Measurements from ENCODE around the gene PBX4. TPM values are rescaled to one million over a fixed set of nuclear protein-coding genes. Genes with fewer than 3 reads are reported as not detected.

PBX4 gene
- total RNA-seq, 4 donors from 2014 or later: 1.6 to 4.0 (median 2.4) TPM

DNA sequence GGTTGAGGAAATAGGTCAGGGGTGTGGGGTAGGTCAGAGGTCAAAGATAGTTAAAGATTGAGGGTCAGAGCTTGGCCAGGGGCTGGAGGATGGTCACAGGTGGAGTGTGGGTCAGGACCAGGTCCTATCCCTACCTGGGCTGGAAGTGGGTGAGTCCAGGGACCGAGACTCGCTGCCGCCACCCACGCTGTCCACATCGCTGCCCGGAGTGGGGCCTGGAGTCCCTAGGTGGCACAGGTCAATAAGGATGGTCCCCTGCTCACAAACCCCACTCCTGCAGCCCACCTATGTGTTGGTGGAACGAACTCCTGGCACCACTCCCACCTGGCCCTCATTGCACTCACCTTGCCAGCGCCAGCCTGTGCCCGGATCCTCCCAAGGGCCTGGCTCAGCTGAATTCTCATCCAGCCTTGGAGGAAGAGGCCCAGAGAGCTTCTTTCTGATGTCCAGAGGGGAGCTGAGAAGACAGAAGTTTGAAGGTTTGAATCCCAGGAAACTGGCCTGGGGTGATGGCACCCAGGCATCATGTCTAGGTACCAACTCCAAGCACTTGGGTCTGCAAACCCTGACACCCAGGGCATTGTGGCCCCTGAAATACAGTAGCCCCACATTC lies 18.2 kb upstream of the PBX4 start:
- TF ChIP-seq, protein P1, sequence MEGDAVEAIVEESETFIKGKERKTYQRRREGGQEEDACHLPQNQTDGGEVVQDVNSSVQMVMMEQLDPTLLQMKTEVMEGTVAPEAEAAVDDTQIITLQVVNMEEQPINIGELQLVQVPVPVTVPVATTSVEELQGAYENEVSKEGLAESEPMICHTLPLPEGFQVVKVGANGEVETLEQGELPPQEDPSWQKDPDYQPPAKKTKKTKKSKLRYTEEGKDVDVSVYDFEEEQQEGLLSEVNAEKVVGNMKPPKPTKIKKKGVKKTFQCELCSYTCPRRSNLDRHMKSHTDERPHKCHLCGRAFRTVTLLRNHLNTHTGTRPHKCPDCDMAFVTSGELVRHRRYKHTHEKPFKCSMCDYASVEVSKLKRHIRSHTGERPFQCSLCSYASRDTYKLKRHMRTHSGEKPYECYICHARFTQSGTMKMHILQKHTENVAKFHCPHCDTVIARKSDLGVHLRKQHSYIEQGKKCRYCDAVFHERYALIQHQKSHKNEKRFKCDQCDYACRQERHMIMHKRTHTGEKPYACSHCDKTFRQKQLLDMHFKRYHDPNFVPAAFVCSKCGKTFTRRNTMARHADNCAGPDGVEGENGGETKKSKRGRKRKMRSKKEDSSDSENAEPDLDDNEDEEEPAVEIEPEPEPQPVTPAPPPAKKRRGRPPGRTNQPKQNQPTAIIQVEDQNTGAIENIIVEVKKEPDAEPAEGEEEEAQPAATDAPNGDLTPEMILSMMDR (IDR thresholded peaks at IDR 0.05; ENCODE audit: low read depth): no peak

DNA sequence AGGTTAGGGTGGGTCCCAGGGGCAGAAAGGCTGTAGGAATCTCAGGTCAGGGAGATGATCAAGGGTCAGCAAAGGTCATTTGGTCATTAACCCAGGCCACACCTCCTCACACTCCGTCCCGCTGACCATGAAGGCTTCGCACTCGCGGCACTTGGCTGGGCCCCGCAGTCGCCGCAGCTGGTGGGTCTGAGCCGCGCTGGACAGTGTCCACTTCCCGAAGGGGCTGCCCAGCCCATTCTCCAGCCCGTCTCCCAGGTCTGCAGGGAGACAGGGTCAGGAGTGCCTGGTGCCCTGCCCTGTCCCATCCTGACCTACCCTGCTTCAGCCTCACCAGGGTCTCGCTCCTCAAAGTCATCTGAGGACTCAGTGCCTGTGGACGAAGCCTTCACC lies 16.8 kb upstream of the PBX4 start:
- TF ChIP-seq, protein P1 (IDR thresholded peaks at IDR 0.05; ENCODE audit: low read depth): no peak

DNA sequence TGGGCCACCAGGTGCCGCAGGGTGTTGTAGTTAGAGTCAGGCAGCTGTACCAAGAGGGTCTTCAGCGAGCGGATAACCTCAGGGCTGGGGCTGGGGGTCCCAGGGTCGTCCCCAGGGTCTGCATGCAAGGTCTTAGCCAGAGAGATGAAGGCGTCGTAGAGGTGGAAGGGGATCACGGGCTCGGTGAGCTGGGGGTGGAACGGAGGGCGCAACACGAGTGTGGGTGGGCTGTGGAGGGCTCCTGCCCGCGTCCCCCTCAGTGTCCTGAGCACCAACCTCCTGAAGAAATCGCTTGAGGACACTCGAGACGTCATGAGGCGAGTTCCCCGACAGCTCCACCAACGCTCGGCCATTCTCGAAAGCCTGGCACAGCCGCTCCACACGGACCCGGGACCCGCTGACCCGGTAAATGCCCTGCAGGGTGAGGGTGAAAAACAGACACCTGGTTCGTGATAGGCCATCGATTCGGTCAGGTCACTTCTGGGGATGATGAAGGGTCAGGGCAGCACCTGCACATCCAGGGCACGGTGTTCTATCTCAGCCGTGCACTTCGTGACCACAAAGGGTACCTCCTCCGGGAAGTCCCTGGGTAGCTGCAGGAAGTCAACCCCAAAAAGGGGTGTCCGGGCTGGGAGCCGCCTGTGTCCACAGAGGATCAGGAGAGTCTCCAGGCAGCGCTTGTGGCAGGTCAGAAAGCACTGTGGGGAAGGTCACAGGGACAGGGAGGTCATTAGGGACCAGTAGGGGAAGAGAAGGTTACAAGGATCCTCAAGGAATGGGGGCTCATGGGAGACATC lies 16.2 kb upstream of the PBX4 start:
- TF ChIP-seq, protein P1 (IDR thresholded peaks at IDR 0.05; ENCODE audit: low read depth): no peak

DNA sequence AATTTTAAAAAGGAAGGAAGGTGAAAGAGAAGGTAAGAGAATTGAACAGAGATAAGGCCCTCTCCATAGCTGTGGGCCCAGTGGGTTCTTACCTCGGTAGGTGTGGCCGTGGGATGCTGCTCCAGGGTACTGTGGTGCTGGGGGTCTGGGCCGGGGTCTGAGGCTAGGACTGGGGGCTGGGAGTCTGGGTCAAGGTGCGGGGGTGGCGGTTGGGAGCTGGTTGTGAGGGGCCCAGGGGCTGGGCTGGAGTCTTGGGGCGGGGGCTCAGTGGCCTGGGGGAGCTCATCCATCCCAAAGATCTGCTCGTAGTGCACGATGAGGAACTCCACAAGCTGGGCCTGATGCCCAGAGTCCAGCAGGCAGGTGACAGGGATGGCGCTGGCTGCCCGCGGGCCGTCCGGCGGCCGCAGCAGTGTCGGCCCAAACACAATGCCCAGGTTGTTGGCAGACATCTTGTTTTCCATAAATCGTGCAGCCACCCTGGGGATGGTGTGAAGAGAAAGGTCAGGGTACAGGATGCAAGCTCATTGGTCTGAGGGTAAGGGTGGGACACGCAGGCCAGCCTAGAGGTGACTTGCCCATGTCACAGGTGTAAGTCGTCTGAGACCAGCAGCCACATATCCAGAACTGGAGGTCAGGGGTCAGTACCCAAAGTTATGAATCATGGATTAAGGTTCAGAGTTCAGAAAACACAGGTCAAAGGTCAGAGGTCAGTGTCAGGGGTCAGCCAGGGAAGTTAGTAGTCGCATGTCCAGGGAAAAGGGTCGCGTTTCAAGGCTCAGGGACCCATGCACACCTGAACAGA lies 15.4 kb upstream of the PBX4 start:
- TF ChIP-seq, protein P1 (IDR thresholded peaks at IDR 0.05; ENCODE audit: low read depth): no peak

DNA sequence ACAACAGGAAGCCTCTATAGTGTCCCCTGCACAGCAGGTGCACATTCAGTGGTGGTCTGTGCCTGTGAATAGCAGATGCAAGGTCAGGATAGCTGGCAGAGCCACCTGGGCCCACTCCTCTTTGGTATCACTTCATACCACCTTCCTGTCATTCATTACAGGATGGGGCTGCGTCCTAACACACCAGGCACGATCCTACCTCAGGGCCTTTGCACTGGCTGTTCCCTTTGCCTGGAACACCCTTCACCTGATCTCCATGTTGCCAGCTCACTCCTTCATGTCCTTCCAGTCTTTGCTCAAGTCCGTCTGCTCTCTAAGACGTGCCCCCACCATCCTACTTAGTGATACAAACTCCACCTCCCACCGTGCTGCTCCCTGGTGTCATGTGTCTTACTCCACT lies 14.2 kb upstream of the PBX4 start:
- TF ChIP-seq, protein P1 (IDR thresholded peaks at IDR 0.05; ENCODE audit: low read depth): no peak

DNA sequence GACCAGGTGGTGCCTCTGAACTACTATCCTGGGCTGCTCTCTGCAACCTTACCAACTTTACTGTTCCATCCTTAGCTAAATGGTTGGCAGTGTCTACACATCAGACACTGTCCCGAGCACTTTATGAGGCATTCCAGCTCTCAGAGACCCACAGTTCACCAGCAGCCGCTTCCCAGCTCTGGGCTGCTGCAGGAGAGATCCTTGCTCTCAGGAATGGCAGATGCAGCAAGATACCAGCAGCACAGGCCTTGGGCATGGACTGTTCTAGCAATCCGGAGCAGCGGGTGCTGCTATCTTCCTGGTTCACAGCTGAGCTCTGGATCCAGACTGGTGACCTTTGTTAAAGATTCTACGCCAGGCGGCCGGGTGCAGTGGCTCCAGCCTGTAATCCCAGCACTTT lies 12.9 kb upstream of the PBX4 start:
- TF ChIP-seq, protein P1 (IDR thresholded peaks at IDR 0.05; ENCODE audit: low read depth): no peak

DNA sequence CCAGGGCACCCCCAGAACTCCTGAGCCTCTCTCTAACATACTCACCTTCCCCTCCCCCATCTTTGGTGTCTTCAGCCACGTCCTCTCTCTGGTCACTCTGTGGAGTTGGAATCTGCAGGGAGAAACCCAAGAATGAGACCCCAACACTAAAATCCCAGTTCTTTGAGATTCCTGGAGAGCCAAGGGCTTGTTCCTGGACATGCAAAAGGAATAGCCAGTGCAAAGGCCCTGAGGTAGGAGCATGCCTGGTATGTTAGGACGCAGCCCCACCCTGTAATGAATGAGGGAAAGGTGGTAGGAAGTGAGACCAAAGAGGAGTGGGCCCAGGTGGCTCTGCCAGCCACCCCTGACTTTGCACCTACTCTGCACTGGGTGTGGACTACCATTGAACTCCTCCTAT lies 11.9 kb upstream of the PBX4 start:
- TF ChIP-seq, protein P1 (IDR thresholded peaks at IDR 0.05; ENCODE audit: low read depth): no peak

Data from subcutaneous adipose tissue (tissue), 4 donors.